GM19025 (cell line): Measurements from ENCODE around the gene METTL14.
A peak's percentile ranks its signal among the peaks of the same experiment; 100 is the strongest.
"Not testable (repeated sequence)": the region's sequence is repeated elsewhere in the genome, so short reads cannot be mapped to it uniquely, and the experiment has no call there.

Experiments used
- ATAC-seq: cut with Tn5 transposase; IDR thresholded peaks from one replicate; pipeline ENCODE4 v1.9.1; 2021; ENCODE audit warnings: mild to moderate bottlenecking, low read depth, moderate library complexity; ENCODE audit not compliant: unreplicated experiment

Gene METTL14

DNA sequence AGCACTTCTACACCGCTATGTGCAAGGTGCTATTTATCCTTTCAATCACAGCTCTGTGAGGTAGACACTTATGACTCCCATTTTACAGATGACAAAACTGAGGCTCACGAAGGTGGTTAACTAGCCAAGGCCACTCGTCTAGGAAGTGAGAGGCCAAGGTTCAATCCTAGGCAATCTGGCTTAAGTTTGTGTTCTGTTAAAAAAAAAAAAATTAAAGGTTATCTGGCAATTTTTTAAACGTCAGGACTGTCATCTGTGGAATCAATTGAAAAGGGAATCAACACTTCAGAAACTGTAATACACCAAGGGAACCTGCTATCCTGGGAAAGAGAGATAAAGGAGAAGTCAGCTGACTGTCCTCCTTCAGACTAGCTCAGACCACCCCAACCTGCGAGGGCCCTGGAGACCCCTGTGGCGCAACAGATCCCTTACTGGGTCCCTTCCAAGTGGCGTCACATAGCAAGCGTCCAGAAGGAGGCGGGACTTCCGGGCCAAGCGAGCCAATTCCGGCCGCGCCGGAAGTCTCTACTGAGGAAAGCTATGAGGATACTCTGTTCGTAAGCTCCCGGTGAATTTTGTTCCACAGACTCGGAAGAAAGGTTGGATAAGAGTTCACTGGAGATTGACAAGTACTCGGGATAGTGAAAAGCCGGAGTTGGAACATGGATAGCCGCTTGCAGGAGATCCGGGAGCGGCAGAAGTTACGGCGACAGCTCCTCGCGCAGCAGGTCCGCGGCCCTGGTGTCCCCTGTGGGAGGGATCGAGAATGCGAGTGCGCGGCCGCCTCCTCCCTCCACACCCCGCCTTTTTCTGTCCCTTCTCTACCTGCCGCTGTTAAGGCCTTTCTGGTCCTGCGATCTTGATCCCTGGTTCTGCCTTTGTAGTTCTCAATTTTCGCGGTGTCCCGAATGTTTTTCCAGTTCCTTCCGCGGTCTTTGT, at the start of gene METTL14:
METTL14 (plus strand) TSS at position 520 of the 939 bp plus-strand sequence; CDS start at position 663, 143 bp downstream.
- ATAC-seq, result peak; percentile 99

DNA sequence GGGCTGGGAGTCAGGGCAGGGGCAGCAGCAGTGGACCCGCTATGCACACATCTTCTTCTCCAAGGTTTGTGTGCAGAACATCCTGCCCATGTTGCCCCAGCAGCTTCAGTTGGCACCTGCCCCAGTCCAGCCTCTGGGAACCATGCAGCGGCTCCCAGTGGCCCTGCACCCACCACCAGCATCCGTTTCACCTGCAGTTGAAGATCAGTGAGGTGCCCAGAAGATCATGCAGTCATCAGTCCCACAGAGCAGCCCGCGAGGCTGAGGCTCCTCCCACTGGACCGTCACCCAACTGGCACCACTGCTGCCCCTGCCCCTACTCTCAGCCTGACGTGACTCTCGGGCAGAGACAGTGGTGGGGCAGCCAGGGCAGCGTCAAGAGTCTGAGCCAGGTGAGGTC, 49.1 kb upstream of the METTL14 start:
- not testable (repeated sequence) for ATAC-seq

DNA sequence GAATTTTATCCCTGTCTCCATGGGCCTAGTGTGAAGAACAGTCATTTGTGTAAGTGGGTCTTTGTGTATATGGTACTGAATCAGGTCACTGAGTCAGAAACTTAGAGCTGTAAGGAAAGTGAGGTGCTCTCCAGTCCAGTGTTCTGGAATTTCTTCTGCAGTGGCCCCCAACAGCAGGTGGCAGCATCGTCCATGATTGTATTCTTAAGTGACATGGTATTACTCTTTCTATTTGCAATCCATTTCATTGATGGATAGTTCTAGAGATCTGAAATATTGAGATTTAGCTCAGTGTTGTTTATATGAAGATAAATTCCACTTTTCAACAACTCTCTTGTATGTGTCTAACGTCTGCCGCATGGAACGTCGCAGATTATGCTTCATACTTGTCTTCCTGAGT, 20.5 kb upstream of the METTL14 start:
- ATAC-seq, result not testable (repeated sequence)

DNA sequence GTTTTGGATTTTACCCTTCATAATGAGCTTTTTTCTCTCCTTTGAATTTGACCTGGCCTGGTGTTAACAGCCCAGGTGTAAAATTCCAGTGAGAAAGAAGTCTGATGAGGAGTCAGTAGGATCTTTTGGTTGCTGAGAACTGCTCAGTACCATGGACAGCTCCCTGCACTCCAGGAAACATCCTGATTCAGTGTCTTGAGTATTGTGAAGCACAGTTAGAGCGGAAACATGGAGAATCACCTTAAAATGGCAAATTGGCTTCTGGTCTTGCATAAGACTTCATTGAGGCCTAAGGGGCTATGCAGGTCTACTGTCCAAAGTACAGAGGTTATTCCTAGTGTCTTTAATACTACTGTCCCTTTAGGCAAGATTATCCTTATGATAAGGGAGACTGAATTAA, 16.0 kb upstream of the METTL14 start:
- ATAC-seq, result not testable (repeated sequence)

DNA sequence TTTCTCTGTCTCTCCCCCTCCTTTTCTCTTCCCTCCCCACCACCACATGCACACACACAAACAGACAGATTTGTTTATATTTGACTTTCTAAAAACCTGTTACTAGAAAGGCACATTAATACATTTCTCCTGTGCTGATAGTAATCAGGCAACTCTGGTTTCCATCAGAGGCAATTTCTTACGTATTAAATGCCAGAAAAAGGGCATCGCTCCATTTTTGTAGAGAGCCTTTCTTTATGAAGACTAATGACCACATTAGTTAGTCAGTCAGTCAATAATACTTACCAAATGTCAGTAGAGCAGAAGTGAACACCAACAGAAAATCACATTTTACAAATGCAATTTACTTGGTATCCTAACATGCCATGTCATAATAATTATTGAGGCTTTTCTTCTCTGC, 14.2 kb upstream of the METTL14 start:
- not testable (repeated sequence) for ATAC-seq

DNA sequence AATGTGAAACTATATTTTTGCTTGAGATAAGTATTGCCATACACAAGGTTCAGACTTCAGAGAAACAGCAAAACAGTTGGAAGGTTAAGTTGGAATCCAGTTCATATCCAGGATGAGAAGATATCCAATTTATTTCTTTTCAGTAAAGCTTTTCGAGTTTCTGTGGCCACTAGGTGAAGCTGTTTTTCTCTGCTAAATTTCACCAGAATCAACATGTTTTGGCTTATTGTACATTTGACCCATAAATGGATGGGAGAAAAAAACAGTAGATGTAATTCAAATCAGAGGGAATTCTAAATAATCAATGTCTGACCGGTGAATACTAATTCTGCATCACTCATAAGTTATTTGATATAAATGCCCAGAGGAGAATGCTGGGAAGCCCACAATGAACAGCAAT, 9.1 kb upstream of the METTL14 start:
- ATAC-seq, result no peak

DNA sequence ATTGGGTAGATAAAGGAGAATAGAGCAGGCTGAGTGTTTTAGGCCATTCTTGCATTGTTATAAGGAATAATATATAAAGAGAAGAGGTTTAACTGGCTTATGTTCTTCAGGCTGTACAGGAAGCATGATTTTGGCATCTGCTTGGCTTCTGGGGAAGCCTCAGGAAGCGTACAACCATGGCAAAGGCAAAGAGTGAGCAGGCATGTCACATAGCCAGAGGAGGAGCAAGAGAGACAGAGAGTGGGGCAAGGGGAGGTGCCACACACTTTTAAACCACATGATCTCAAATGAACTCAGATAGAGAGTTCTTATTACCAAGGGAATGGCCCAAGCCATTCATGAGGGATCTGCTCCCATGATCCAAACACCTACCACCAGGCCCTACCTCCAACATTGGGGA, 4.4 kb upstream of the METTL14 start:
- ATAC-seq, result no peak

DNA sequence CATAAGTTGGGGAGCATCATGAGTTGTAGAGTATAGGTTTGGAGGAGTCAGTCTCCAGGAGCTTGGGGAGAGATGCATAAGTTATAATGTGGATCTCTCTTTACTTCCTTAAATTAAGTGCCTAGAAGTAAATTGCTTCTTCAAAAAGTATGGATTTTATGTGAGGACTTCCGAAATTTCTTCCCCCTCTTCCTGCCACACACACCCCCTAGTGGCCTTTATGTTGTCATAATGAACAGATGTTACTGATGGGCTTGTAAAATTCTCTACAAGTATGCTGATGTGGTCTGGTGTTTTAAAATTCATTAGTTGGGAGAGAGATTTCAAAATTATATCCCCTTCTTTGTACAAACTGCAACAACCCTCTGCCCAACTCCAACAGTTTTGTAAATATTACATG, 2.3 kb upstream of the METTL14 start:
- ATAC-seq, result no peak

DNA sequence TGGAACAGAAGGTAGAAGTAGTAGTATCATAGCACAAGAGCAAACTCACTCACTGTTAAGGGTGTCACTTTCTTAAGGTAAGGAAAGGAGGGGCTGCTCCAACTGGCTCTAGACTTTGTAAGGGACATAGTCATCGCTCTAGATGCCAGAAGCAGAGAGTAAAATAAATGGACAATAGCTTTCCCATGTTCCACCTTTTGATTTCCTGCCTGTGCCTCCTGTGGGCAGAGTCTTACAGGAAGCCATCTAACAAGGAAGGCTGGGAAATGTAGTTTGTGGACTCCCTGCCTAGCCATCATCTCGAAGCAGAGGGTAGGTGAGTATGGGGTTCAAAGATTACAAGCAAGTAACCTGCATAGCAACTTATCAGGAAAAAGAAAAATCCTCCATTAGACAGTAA, 1.7 kb upstream of the METTL14 start:
- no peak for ATAC-seq

DNA sequence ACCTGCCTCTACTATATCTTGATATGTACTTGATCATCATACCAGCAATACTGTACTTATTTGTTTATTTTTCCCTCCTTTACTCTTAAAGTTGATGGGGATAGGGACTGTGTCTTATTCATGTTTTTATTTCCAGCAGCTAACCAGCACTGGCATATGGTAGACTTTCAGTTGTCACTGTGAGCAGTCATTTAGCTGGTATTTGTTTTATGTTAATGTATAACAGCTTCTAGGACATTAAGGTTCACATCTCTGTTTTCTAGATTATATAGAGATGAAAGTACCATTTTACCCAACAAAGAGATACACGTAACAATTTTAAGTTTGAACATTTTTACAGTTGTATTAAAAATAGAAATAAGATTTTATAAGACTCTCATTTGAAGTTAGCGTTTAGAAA, 17.9 kb downstream of the METTL14 start:
- ATAC-seq, result no peak

DNA sequence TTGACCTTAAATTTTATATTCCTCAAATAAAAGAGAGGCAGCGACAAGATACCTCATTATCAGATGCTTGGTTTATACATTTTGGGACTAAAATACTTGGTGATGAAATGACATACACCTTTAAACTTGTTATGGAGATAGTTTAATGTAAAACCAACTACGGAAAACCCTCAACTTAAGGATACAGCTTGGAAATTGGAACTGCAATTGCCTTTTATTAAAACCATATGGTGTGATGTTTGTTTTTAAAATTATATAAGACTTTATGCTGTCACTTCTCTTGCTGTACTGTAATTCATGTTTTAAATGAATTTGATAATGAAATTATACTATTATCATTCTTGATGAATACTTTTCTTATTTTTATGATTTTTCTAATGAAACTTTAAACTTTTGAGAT, 25.9 kb downstream of the METTL14 start:
- no peak for ATAC-seq

DNA sequence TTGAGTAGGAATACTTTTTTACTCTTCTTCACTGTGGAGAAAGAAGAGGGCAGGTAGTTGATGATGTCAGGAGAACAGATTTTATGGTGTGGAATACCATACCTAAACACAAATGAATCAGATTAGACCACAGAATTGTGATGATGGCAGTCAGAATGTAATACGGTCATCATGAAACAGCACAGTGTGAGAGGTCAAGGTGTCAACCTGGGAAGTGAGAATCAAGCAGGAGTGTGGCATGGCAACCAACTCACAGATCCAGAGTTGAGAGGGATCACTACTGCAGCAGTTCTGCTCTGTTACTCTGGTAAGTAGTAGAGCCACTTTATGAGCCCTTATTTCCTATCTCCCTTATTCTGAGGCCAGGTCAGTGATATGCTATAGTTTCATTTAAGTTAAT, 27.7 kb downstream of the METTL14 start:
- no peak for ATAC-seq

DNA sequence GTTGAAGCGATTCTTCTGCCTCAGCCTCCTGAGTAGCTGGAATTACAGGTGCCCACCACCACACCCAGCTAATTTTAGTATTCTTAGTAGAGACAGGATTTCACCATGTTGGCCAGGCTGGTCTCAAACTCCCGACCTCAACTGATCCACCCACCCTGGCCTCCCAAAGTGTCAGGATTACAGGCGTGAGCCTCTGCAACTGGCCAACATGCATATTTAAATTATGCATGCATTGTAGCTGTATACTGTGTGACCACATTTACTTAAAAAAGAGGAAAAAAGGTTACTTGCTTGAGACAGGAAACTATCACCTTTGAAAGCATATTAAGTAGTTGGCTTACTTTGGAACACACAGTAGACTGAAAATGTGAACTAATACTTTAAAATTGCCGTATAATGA, 29.5 kb downstream of the METTL14 start:
- ATAC-seq, result no peak

DNA sequence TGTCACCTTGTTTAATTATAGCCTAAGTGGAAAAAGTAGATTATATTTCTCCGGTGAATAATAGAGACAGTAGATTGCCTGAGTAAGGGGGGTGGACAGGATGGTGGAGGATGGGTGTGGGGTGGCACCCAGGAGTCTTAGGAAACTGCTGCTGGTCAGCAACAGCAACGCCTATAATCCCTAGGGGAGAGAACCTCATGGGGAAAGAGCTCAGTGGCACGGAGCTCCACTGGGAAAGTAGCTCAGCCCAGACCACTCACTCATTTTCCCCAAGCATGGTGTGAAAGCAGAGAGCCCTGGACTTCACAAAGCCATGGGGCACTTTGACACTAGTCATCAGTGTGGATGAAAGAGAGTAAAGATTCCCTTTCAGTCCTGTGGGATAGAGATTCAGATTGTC, 31.1 kb downstream of the METTL14 start:
- no peak for ATAC-seq

DNA sequence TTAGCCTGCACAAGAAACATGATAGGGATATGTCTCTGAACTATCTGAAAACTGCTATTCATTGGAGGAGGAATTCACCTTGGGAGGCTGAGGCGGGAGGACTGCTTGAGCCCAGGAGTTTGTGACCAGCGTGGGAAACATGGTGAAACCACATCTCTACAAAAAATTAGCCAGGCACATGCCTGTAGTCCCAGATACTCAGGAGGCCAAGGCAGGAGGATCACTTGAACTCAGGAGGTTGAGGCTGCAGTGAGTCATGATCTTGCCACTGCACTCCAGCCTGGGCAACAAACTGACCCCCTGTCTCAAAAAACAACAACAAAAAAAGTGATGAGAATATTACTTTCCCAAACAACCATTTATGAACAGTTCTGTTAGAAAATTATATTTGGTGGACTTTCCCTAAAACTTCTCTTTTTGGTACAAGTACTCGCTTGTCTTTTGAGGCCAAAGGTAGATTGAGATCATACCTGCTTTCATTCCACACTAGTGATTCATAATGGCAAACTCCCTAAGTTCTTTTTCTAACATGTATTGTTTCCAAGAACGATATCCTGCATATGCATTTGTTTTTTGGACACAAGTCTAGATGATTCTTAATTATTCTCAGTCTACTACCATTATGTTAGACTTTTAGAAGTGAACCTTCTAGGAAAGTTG, 33.4 kb downstream of the METTL14 start:
- no peak for ATAC-seq

DNA sequence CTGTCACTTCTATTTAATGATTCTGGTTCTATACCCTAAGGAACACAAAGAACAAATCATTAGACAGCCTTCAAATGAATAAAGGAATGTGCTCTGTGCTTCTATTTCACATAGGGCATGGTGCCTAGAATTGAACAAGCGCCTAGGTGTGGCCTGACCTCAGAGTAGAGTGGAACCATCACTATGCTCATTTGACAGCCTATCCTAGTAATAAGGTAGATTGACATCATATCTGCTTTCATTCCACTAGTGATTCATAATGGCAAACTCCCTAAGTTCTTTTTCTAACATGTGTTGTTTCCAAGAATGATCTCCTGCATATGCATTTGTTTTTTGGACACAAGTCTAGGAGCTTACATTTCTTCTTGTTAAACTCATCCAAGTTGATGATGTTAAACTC, 36.6 kb downstream of the METTL14 start:
- ATAC-seq, result no peak

DNA sequence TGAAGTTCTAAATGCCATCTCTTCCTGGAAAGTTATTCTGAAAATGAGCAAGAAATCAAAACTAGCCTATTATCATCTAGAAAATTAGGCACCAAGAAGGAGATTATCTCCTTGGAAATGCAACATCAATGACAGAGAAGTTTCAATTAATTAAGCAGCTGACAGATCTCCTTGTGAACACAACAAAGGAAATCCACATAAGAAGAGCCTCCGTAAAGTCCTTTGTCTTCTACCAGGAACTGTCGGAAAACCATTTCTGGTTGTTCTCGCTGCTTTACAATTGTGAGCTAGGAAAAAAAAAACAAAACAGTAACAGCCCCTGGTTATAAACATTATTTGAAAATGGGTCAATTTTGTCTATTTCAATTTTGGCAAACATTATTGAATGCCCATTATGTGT, 38.2 kb downstream of the METTL14 start:
- no peak for ATAC-seq

DNA sequence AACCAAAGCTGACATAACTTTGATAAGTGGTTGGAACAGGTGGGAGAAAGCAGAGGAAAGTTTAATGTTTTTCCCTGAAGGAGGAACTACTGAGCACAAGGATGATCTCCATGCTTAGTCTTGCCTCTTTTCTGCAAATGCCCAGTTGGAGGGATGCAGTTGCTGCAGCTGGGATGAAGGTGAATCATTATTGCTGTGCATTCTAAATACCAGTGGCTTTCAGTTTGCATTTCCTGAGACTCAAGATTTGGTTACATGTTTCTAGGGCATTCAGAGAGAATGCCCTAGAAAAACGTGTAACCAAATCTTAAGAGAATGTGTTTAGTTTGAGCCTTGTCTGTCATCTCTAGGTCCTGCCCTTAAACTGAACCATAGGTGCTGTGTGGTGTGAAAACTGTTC, 42.2 kb downstream of the METTL14 start:
- ATAC-seq, result no peak

DNA sequence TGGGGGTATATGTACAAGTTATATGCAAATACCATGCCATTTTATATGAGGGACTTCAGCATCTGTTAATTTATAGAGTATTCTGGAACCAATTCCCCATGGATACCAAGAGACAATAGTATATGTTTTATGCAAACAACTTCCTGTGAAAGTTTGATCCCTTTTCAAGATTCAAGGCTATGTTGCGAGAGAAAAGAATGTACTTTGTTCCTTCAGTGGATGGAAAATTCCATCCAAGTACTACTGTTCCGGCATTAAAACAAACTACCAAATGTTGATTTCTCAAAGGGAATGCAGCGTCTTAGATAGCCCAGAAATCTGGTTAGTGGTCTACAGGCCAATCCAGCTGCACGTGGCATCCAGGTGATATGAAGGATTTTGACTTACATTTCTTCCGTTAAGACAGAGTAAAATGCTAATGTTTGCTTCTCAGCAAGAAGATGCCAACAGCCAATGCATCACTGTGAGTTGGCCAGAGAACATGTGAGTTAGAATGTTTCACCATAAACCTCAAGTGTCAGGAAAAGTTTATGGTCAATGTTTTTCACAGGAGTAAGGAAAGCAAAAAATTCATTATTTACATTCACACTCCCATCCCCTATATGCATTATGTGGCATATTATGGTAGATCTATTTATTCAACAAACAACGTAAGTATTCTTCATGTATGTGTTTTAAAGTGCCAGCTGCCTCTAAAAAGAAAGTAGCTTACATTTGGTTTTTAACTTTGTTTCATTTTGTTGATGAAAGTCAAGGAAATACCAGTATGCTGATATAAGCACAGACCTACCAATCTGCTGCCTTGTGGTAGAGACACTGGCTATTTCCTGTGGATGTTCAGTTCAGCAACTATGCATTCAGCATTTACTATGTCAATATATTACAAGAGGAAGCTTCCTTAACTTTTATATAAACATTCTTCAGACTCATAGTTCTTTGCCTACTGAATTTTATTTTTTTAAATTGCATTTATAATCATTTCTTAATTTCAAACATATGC, 44.4 kb downstream of the METTL14 start:
- ATAC-seq, result no peak

DNA sequence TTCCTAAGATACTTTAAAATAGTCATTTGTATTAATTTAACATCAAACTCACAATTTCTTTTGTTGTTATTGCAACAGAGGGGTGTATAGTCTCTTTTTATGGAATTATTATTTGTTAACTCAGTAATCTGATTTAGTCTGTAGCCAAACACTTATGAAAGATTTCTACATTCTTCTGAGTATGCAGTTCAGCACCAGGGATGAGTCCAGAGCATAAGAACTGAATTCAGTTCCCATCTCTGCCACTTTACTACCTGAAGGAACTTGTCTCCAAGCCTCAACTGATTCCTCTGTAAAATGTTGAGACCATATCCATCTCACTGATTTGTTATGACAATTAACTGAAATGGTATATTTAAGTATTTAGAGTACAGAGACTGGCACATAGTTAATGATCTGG, 45.5 kb downstream of the METTL14 start:
- no peak for ATAC-seq
